HG03565 (cell line): ENCODE results near the gene TTC7B.

Source experiments
- ATAC-seq: cut with Tn5 transposase; IDR thresholded peaks from one replicate; pipeline ENCODE4 v1.9.1; 2021; ENCODE audit warnings: mild to moderate bottlenecking, moderate library complexity; ENCODE audit not compliant: unreplicated experiment

TTC7B gene

GRCh38 chr14:90581745-90582144 lies 234.5 kb downstream of the TTC7B start:
- ATAC-seq = no peak

- ATAC-seq = no peak
Observed at GRCh38 chr14:90580377-90581335, 235.6 kb downstream of the TTC7B start.

- ATAC-seq = no peak
Observed at GRCh38 chr14:90579816-90580215, 236.4 kb downstream of the TTC7B start.

GRCh38 chr14:90579088-90579487 lies 237.1 kb downstream of the TTC7B start:
- ATAC-seq = no peak

- no peak for ATAC-seq
Observed at GRCh38 chr14:90578283-90578985, 237.8 kb downstream of the TTC7B start.

GRCh38 chr14:90577661-90578282 lies 238.5 kb downstream of the TTC7B start:
- ATAC-seq = no peak

DNA sequence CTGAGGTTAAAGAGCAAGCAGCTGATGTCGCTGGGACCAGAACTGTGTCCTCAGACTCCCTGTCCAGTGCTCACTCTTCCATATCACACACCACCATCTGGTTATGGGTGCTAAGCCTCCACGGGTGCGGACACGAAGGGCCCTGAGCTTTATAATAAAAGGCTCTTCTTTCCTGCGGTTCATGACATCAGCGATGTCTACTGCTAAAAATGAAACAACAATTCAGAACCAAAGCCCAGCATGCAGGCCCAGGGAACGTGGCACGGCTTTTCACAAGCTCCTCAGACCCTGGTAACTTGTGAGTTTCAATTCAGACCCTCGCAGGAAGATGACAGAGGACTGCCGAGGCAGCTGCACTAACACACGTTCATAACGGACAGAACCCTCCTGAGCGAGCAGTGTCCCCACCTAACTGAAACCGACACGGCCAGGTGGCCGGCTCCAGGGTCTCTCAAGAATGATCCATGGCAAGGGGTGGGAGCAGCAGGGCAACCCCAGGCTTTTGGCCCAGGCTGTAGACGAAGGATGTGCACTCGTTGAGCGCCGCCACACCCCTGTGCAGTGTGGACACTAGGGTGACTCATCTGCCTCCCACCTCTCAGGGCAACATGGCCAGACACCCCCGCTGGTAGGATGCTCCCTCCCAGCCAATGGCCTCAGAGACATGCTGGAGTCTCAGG lies 239.1 kb downstream of the TTC7B start:
- no peak for ATAC-seq

DNA sequence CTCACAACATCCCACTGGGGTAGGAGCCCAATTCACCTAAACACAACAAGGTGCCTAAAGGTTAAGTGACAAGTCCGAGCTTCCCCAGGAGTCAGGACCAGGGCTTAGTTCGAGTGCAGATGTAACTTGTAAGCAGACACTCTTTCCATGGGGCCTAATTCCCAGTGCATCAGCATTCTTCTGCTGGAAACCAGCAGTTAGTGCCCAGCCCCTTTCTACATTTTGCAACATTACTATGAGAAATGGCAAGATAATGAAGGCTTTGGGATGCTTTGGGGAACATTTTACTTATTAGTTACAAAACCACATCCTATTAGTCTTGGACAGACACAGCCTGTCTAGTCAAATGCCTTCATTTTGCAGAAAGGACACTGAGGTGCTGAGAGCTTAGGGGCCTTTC lies 239.6 kb downstream of the TTC7B start:
- ATAC-seq = no peak

DNA sequence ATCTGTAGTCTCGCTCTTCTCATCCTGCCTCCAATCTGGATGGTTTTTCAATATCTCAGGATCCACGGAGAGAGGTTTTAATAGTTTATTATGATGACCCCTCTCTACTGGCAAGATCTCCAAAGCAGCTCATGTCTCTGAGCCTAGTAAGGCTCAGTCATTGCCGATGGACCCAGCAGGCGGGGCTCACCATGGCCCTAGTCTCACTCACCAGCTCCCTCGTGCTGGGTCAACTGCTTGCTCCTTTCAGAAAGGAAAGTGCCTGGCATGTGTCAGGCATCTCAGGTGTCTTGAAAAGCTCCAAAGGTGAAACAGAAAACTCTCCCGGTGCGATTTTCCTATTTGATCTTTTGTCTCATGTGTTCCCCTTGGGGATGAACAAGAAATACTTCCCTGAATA lies 240.4 kb downstream of the TTC7B start:
- no peak for ATAC-seq

DNA sequence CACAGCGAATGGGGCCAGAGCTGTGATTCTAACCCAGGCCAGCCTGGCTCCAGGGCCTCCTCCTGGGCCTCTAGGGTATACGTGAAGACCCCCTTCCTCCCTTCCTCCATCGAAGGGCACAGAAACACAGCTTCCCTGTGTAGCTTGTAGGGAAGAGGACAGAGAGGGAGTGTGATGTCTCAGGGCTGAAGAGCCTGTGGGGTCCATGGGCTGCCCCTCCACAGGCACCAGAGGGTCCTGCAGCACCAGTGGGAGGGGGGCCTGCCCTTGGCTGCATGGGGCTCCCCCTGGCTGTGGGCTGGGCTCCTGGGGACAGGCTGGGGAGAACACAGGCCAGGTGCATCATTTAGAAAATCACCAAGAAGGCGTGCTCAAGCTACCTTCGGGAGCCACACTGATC lies 240.9 kb downstream of the TTC7B start:
- no peak for ATAC-seq

GRCh38 chr14:90574188-90575131 lies 241.8 kb downstream of the TTC7B start:
- no peak for ATAC-seq

- ATAC-seq = no peak
Observed at GRCh38 chr14:90573385-90574105, 242.7 kb downstream of the TTC7B start.

DNA sequence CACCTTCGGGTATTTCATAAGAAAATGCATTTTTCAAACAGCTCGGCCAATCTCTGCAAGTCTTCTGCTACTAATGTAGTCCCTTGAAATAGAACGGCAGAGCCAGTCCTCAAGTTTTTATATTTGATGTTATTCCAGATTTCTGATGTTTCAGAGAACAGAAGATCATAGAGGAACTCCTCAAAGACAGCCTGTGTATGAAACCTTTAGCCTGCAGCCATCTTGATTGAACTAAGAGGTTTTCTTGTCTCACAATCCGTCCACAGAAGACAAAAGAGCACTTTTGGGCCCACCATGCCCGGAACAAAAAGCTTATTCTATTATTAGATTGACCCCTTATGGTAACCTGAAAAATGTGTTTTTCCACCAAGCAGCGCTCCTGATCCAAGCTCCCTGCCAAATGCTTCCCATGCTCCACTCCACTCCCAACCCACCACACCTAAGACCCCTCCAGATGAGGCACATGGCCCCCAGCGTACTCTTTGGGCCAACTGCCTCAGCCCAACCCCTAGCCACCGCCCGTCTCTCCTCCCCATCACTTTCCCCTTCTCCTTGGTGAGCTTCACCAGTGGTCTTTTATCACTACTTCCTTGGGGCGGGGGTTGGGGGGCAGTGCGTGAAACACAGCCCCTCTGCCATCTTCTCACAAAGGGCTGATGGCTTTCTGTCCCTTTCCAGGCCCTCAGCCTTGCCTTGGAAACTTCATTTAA lies 243.6 kb downstream of the TTC7B start:
- ATAC-seq = no peak

DNA sequence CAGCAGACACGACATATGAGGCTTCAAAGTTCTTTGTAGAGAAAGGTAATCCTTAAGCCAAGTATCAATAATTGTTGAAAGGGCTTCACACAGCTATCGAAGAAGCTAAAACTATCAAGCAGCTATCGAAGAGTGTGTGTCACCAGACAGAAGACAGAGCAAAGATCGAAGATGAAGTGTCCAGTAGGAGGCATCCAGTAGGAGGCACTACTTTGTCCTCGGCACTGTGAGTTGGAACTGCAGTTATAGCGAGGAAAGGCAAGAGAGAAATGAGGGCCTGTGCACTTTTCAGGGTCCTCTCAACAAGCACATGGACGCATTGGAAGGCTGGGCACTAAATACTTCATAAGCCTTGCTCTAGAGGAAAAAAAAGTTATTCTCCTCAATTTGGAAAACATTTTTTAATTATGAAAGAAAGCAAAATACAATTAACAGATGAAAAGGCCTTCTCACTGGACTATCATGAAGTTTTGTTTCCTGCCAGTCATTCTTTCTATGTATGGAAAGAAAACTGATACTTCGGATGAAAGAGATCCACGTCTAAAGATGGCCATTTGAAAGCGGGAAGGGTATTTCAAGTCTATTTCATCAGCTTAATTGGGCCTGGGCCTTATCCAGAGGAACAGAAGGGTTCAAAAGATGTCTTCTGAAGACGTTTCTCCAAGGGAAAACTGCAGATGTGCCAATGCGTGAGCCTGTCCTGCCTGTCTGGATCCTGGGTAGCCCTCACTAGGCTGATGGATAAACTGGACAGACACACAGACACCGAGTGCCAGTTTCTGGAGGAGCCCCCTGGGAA lies 244.9 kb downstream of the TTC7B start:
- no peak for ATAC-seq

- no peak for ATAC-seq
Observed at GRCh38 chr14:90570461-90570860, 245.8 kb downstream of the TTC7B start.

- ATAC-seq = no peak
Observed at GRCh38 chr14:90569606-90570387, 246.4 kb downstream of the TTC7B start.

DNA sequence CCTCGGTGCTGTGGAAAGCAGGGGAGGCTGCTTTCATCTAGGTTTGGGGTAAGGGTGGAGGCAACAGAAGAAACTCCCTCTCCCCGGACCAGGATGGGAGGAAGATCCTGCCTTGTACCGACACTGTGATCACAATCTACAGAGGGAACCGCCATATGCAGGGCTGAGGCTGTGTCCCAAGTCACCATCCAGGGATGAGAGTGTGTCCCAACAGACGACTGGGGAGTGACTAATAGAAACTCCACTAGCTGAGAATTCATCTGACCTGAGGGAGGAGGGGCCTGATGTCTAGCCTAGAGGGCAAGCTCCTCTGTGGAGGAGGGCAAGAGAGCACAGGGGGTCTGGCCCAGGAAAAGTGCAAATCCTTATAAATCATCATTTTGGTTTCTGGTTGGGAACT lies 247.0 kb downstream of the TTC7B start:
- ATAC-seq = no peak
